ENCODE measurements around the gene RAPGEF1. TPM values are rescaled to one million over a fixed set of nuclear protein-coding genes. Genes with fewer than 3 reads are reported as not detected.

The RAPGEF1 gene
- total RNA-seq, 1 experiment from 2014 or later: 55.6 TPM

DNA sequence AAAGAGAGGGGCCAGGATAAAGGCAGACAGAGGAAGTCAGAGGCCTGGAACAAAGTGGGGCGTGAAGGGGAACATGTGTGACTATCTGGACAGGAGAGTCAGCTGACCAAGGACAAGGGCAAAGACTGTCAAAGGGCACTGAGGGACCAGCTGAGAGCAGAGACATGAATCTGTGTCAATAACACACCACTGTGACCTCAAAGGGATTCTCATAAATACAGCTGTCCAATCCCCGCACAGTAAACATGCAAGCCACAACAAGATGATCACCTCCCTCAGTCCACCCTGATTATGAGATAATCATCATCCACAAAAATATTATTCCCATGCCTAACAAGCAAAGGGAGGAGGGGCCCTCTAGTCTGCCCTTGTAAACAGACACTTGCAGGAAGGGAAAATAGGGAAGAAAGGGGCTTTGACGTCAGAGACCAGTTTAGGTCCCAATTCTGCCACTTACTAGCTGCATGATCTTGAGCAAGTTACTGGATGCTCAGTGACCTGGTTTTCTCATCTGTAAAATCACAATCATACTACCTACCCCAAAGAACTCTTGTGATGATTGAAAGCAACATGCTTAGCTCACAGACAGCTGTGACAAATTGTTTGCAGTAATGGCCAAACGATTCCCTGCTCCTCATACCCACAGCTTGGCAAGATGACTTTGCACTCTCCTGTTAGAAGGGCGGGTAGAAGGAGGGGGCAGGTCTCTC lies 41.8 kb downstream of the RAPGEF1 start:
- Histone ChIP-seq H3K27ac (ENCODE audit: insufficient read length, low read depth, low read length) (no peak overlapping the region), H3K79me1 (ENCODE audit: insufficient read depth, low read depth, low read length, poor library complexity, severe bottlenecking) (no peaks in the 10 kb centered on the region), H2AK5ac (ENCODE audit: insufficient read length, low read length) (no peak overlapping the region), H3K4me2 (ENCODE audit: insufficient read depth, insufficient read length, low read length) (no peak overlapping the region), H3K23ac (ENCODE audit: insufficient read length, low read depth, low read length) (no peak overlapping the region), H3K14ac (ENCODE audit: insufficient read depth, low read length) (no peak overlapping the region), H2BK12ac (ENCODE audit: insufficient read length, low read depth, low read length) (no peak overlapping the region), H3K79me2 (ENCODE audit: insufficient read depth, low read length) (peaks cover 22% of the 10 kb centered on the region; the same call in 1 of the 2 replicates), H3K9ac (ENCODE audit: extremely low read depth, insufficient read length, low read length) (no peak overlapping the region), H2BK5ac (ENCODE audit: insufficient read length, low read length) (no peak overlapping the region), H3K18ac (ENCODE audit: insufficient read length, low read depth, low read length) (no peak overlapping the region), H2BK20ac (ENCODE audit: low read depth, low read length, poor library complexity, severe bottlenecking) (no peak overlapping the region), H4K8ac (replicated peaks; ENCODE audit: insufficient read length, low read depth, low read length) (no peak overlapping the region), H3K27me3 (ENCODE audit: insufficient read depth, low read length) (no peaks in the 10 kb centered on the region), H3T11ph (ENCODE audit: low read length) (no peak overlapping the region), H4K91ac (ENCODE audit: insufficient read length, low read depth, low read length) (no peak overlapping the region), H3K23me2 (ENCODE audit: insufficient read length, low read depth, low read length, poor library complexity, severe bottlenecking) (no peaks in the 10 kb centered on the region), H2AFZ (ENCODE audit: low read length) (no peak overlapping the region), H3K56ac (ENCODE audit: insufficient read length, low read depth, low read length) (no peak overlapping the region), H4K20me1 (ENCODE audit: control insufficient read depth, insufficient read depth, insufficient read length) (no peaks in the 10 kb centered on the region), H2BK120ac (ENCODE audit: low read depth, low read length, poor library complexity, severe bottlenecking) (no peak overlapping the region), H4K5ac (ENCODE audit: insufficient read length, low read depth, low read length) (no peak overlapping the region), H3K9me3 (ENCODE audit: control insufficient read depth, low read depth, low read length) (no peaks in the 10 kb centered on the region), H3K4me1 (ENCODE audit: insufficient read depth, low read length) (peaks cover 24% of the 10 kb centered on the region), H3K4ac (ENCODE audit: low read depth, low read length) (no peak overlapping the region), H2BK15ac (ENCODE audit: low read depth, low read length) (no peak overlapping the region)
- WGBS (ENCODE audit: extremely low coverage, insufficient read length, low lambda C conversion rate): no CpG with 5 or more reads among the region's 5 CpGs
- H3K27ac Mint-ChIP-seq: peak overlapping the region in 2 of 3 experiments; percentile 45 to 48; a peak in 3 of 7 replicates
- peaks cover 0 to 2% (median 0%) of the 10 kb centered on the region in 3 experiments; a peak in 3 of 7 replicates for H3K36me3 Mint-ChIP-seq (ENCODE audit: insufficient read depth in 1 of 3, low read depth in 3 of 3)
- H3K27me3 Mint-ChIP-seq (ENCODE audit: low read depth): no peaks in the 10 kb centered on the region
- TF ChIP-seq, protein P1, sequence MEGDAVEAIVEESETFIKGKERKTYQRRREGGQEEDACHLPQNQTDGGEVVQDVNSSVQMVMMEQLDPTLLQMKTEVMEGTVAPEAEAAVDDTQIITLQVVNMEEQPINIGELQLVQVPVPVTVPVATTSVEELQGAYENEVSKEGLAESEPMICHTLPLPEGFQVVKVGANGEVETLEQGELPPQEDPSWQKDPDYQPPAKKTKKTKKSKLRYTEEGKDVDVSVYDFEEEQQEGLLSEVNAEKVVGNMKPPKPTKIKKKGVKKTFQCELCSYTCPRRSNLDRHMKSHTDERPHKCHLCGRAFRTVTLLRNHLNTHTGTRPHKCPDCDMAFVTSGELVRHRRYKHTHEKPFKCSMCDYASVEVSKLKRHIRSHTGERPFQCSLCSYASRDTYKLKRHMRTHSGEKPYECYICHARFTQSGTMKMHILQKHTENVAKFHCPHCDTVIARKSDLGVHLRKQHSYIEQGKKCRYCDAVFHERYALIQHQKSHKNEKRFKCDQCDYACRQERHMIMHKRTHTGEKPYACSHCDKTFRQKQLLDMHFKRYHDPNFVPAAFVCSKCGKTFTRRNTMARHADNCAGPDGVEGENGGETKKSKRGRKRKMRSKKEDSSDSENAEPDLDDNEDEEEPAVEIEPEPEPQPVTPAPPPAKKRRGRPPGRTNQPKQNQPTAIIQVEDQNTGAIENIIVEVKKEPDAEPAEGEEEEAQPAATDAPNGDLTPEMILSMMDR (conservative IDR thresholded peaks at IDR 0.05): no peak
- H3K4me1 Mint-ChIP-seq: peaks cover 82 to 86% of the 10 kb centered on the region in 2 experiments
- no peaks in the 10 kb centered on the region; a peak in 1 of 5 replicates for H3K9me3 Mint-ChIP-seq
- H3K4me3 Mint-ChIP-seq: no peak overlapping the region
- DNase-seq: no peak

All from H9 (cell line).